Right lobe of liver (tissue), 4 donors: ENCODE measurements around the gene ZSCAN10.

Experiments
- CTCF ChIP-seq, 4 donors: fragments of 200-600 bp in 3 of 4; fragments of 450-650 bp in 1 of 4; IDR thresholded peaks; one replicate each; pipeline versions ENCODE4 v1.5.1 to v1.8.0; 2016 to 2022; ENCODE audit warnings: antibody characterized with exemption in 4 of 4, mild to moderate bottlenecking in 2 of 4
- POLR2A ChIP-seq: fragments of 450-650 bp; IDR thresholded peaks from one replicate; pipeline ENCODE4 v1.6.1; 2017; ENCODE audit warnings: antibody characterized with exemption, mild to moderate bottlenecking
- donor health status: DM: no; HTN: no; CAD: no.
- donor health status: DM: no; HTN: no; CAD: no.
- donor health status: DM: no; HTN: yes; CAD: no.

GRCh38 chr16:3142327-3142726 is 43.2 kb upstream of the ZSCAN10 start:
- TF ChIP-seq CTCF (IDR thresholded peaks at IDR 0.05) (no peak), POLR2A (no peak)
